H1 (cell line): Measurements from ENCODE around the gene CAMK1G. TPM values are rescaled to one million over a fixed set of nuclear protein-coding genes. Genes with fewer than 3 reads are reported as not detected.

Experiments
- BCL11A ChIP-seq, 2 experiments: IDR thresholded peaks; one replicate each; pipeline ENCODE4 v1.6.1; 2011; ENCODE audit warnings: low read depth in 2 of 2, low read length in 2 of 2, mild to moderate bottlenecking in 2 of 2
- SIN3A ChIP-seq, 2 experiments: IDR thresholded peaks in 1 of 2; conservative IDR thresholded peaks in 1 of 2; 2 replicates each; pipeline ENCODE4 v1.6.1; 2011 to 2012; ENCODE audit warnings: low read length in 2 of 2, improper control_type of control experiment in 1 of 2, low read depth in 1 of 2, mild to moderate bottlenecking in 1 of 2
- SIRT6 ChIP-seq: IDR thresholded peaks from one replicate; pipeline ENCODE4 v1.7.1; 2012; ENCODE audit warnings: low read length, inconsistent platforms
- polyA plus RNA-seq, 7 experiments: library from polyadenylated mRNA; depleted of rRNA in 3 of 7; stranded (reverse) in 5 of 7; unstranded in 2 of 7; fragments of >200 nt in 5 of 7; fragments of 200-250 nt in 2 of 7; gene quantifications; 1 replicate in 5 of 7; 2 replicates in 1 of 7; 4 replicates in 1 of 7; pipeline versions ENCODE4 v1.2.1 to v1.2.3, GENCODE V29; 2011 to 2013; ENCODE audit warnings: missing spikeins in 2 of 7, mixed read lengths in 2 of 7
- total RNA-seq: library from RNA; stranded (reverse); fragmentation: NEBNext Ultra II Directional; extraction: Animal tissue kit (Norgen Biotek cat#: 25700); gene quantifications from 2 replicates; pipeline ENCODE4 v1.2.1, GENCODE V29; 2021
- TF ChIP-seq, protein P1 (sequence below): IDR thresholded peaks from 2 replicates; pipeline ENCODE4 v1.6.1; 2012; ENCODE audit warnings: low read length, inconsistent platforms

The CAMK1G gene
- total and polyA plus RNA-seq, 2 of the 8 experiments (the other 6 are each of a cell fraction or from before 2014, with no cell fraction given): 1.00 to 1.0 TPM

DNA sequence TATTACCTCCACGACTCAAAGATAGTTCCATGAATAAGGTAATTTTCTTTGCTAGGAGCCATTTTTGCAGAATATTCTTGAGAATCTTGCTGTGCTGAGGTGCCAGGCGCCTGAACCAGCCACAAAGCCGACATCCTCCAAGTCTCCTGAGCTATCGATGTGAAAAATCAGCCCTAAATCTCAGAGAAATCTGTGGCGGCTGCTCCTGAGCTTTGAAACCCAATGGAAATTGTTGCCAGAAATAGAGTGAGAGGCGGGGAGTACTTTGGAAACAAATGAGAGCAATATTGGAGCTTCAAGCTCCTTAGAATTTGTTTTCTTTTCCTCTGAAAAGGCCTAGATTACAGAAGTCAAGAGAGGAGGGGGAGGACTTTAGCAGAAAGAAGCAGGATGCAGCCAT is 6.3 kb downstream of the CAMK1G start (continued):
- TF ChIP-seq SIN3A (conservative IDR thresholded peaks at IDR 0.05 in 1 of 2, IDR thresholded peaks at IDR 0.05 in 1 of 2; ENCODE audit: low read depth in 1 of 2, low read length in 2 of 2) (no peak), SIRT6 (no peak), BCL11A (IDR thresholded peaks at IDR 0.05; ENCODE audit: low read depth in 2 of 2, low read length in 2 of 2) (no peak)
- TF ChIP-seq, protein P1, sequence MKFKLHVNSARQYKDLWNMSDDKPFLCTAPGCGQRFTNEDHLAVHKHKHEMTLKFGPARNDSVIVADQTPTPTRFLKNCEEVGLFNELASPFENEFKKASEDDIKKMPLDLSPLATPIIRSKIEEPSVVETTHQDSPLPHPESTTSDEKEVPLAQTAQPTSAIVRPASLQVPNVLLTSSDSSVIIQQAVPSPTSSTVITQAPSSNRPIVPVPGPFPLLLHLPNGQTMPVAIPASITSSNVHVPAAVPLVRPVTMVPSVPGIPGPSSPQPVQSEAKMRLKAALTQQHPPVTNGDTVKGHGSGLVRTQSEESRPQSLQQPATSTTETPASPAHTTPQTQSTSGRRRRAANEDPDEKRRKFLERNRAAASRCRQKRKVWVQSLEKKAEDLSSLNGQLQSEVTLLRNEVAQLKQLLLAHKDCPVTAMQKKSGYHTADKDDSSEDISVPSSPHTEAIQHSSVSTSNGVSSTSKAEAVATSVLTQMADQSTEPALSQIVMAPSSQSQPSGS: no peak
